ENCODE measurements around the gene ZNF512.
"Not testable (repeated sequence)": the region's sequence is repeated elsewhere in the genome, so short reads cannot be mapped to it uniquely, and the experiment has no call there.

The ZNF512 gene, protein sequence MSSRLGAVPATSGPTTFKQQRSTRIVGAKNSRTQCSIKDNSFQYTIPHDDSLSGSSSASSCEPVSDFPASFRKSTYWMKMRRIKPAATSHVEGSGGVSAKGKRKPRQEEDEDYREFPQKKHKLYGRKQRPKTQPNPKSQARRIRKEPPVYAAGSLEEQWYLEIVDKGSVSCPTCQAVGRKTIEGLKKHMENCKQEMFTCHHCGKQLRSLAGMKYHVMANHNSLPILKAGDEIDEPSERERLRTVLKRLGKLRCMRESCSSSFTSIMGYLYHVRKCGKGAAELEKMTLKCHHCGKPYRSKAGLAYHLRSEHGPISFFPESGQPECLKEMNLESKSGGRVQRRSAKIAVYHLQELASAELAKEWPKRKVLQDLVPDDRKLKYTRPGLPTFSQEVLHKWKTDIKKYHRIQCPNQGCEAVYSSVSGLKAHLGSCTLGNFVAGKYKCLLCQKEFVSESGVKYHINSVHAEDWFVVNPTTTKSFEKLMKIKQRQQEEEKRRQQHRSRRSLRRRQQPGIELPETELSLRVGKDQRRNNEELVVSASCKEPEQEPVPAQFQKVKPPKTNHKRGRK

GRCh38 chr2:27582695-27583389 is at the start of gene ZNF512:
Gene ZNF512, plus strand, starts transcription at chr2:27583042. Its CDS starts 71 bp downstream, at chr2:27583113.
- Histone ChIP-seq H3K36me3 (ENCODE audit: control insufficient read depth, insufficient read depth, low read length) (no peaks in the 10 kb centered on the region), H3K4me3 (ENCODE audit: low read depth, low read length) (peak within 1 kb of the TSS; percentile 90), H3K27me3 (ENCODE audit: control insufficient read depth, insufficient read depth, low read length) (peaks cover 11% of the 10 kb centered on the region), H3K9me3 (ENCODE audit: control insufficient read depth, insufficient read depth, low read length) (no peaks in the 10 kb centered on the region), H3K4me1 (ENCODE audit: control insufficient read depth, insufficient read depth, low read length) (peaks cover 4% of the 10 kb centered on the region), H3K9ac (ENCODE audit: low read depth, low read length) (peak within 1 kb of the TSS; percentile 89)

- H3K27me3 ChIP-seq (ENCODE audit: control insufficient read depth, insufficient read depth, low read length): no peaks in the 10 kb centered on the region
- H3K9me3 ChIP-seq (ENCODE audit: control insufficient read depth, insufficient read depth, low read length): peaks cover 3% of the 10 kb centered on the region
- H3K4me1 ChIP-seq (ENCODE audit: control insufficient read depth, insufficient read depth, low read length): no peaks in the 10 kb centered on the region
- H3K9ac ChIP-seq (ENCODE audit: low read depth, low read length): no peak overlapping the region
- no peak overlapping the region for H3K4me3 ChIP-seq (ENCODE audit: low read depth, low read length)
- no peaks in the 10 kb centered on the region for H3K36me3 ChIP-seq (ENCODE audit: control insufficient read depth, insufficient read depth, low read length)
Measured at GRCh38 chr2:27537287-27537686, 45.6 kb upstream of the ZNF512 start.

DNA sequence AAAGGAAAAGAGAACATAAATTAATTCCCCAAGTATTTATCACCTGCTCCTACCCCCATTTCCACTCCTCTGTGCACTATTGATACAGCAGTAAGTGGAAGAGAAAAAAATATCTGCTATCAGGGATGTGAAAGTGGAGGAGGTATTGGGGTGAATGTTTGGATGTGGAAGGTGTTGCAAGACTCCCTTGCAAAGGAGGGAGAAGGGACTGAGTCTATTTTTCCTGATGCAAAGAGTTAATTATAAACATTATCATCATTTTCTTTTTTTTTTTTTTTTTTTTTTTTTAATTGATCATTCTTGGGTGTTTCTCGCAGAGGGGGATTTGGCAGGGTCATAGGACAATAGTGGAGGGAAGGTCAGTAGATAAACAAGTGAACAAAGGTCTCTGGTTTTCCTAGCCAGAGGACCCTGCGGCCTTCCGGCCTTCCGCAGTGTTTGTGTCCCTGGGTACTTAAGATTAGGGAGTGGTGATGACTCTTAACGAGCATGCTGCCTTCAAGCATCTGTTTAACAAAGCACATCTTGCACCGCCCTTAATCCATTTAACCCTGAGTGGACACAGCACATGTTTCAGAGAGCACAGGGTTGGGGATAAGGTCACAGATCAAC is 43.9 kb upstream of the ZNF512 start:
- not testable (repeated sequence) for H3K9me3 ChIP-seq (ENCODE audit: control insufficient read depth, insufficient read depth, low read length); H3K27me3 ChIP-seq (ENCODE audit: control insufficient read depth, insufficient read depth, low read length); H3K4me3 ChIP-seq (ENCODE audit: low read depth, low read length); H3K4me1 ChIP-seq (ENCODE audit: control insufficient read depth, insufficient read depth, low read length); H3K36me3 ChIP-seq (ENCODE audit: control insufficient read depth, insufficient read depth, low read length); H3K9ac ChIP-seq (ENCODE audit: low read depth, low read length)

- H3K27me3 ChIP-seq (ENCODE audit: control insufficient read depth, insufficient read depth, low read length): not testable (repeated sequence)
Measured at GRCh38 chr2:27539649-27540048, 43.2 kb upstream of the ZNF512 start.

DNA sequence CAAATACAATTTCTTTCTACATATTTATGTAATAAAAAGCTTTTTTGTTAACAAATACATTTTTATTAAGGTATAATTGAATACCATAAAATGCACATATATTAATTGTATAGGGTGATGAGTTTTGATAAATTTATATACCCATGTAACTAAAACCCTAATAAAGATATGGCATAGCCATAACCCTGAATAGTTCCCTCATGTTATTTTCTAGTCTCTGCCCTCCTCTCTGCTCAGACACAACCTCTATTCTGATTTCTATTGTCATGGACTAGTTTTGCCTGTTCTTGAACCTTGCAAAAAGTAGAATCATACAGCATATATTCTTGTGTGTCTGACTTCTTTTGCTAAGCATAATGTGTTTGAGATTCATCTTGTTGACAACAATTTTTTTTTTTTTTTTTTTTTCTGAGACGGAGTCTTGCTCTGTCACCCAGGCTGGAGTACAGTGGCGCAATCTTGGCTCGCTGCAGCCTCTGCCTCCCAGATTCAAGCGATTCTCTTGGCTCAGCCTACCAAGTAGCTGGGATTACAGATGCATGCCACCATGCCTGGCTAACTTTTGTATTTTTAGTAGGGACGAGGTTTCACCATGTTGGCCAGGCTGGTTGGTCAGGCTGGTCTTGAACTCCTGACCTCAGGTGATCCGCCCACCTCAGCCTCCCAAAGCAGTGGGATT is 38.6 kb upstream of the ZNF512 start:
- H3K36me3 ChIP-seq (ENCODE audit: control insufficient read depth, insufficient read depth, low read length): no peaks in the 10 kb centered on the region
- peaks cover 3% of the 10 kb centered on the region for H3K9me3 ChIP-seq (ENCODE audit: control insufficient read depth, insufficient read depth, low read length)
- no peaks in the 10 kb centered on the region for H3K27me3 ChIP-seq (ENCODE audit: control insufficient read depth, insufficient read depth, low read length)
- no peaks in the 10 kb centered on the region for H3K4me1 ChIP-seq (ENCODE audit: control insufficient read depth, insufficient read depth, low read length)
- no peak overlapping the region for H3K4me3 ChIP-seq (ENCODE audit: low read depth, low read length)
- no peak overlapping the region for H3K9ac ChIP-seq (ENCODE audit: low read depth, low read length)

More at GRCh38 chr2:27539649-27540048, 43.2 kb upstream of the ZNF512 start:
- H3K9me3 ChIP-seq (ENCODE audit: control insufficient read depth, insufficient read depth, low read length); H3K4me1 ChIP-seq (ENCODE audit: control insufficient read depth, insufficient read depth, low read length); H3K9ac ChIP-seq (ENCODE audit: low read depth, low read length); H3K4me3 ChIP-seq (ENCODE audit: low read depth, low read length); H3K36me3 ChIP-seq (ENCODE audit: control insufficient read depth, insufficient read depth, low read length): not testable (repeated sequence)

- H3K36me3 ChIP-seq (ENCODE audit: control insufficient read depth, insufficient read depth, low read length): no peaks in the 10 kb centered on the region
- no peak overlapping the region for H3K4me3 ChIP-seq (ENCODE audit: low read depth, low read length)
- H3K27me3 ChIP-seq (ENCODE audit: control insufficient read depth, insufficient read depth, low read length): no peaks in the 10 kb centered on the region
- H3K4me1 ChIP-seq (ENCODE audit: control insufficient read depth, insufficient read depth, low read length): no peaks in the 10 kb centered on the region
- peaks cover 3% of the 10 kb centered on the region for H3K9me3 ChIP-seq (ENCODE audit: control insufficient read depth, insufficient read depth, low read length)
- H3K9ac ChIP-seq (ENCODE audit: low read depth, low read length): no peak overlapping the region
Measured at GRCh38 chr2:27545348-27546141, 37.3 kb upstream of the ZNF512 start.

DNA sequence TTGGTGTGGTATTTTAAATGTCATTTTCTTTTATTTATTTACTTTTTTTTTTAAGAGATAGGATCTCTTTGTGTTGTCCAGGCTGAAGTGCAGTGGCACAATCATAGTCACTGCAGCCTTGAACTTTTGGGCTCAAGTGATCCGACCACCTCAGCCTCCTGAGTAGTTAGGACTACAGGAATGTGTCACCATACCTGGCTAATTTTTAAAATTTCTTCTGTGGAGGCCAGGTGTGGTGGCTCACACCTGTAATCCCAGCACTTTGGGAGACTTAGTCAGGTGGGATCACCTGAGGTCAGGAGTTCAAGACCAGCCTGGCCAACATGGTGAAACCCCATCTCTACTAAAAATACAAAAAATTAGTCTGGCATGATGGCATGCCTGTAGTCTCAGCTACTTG is 33.5 kb upstream of the ZNF512 start:
- no peaks in the 10 kb centered on the region for H3K9me3 ChIP-seq (ENCODE audit: control insufficient read depth, insufficient read depth, low read length)
- H3K9ac ChIP-seq (ENCODE audit: low read depth, low read length): no peak overlapping the region
- H3K4me3 ChIP-seq (ENCODE audit: low read depth, low read length): no peak overlapping the region
- H3K27me3 ChIP-seq (ENCODE audit: control insufficient read depth, insufficient read depth, low read length): no peaks in the 10 kb centered on the region
- no peaks in the 10 kb centered on the region for H3K36me3 ChIP-seq (ENCODE audit: control insufficient read depth, insufficient read depth, low read length)
- H3K4me1 ChIP-seq (ENCODE audit: control insufficient read depth, insufficient read depth, low read length): no peaks in the 10 kb centered on the region

GRCh38 chr2:27551514-27551913 is 31.3 kb upstream of the ZNF512 start:
- H3K9me3 ChIP-seq (ENCODE audit: control insufficient read depth, insufficient read depth, low read length): no peaks in the 10 kb centered on the region
- no peaks in the 10 kb centered on the region for H3K36me3 ChIP-seq (ENCODE audit: control insufficient read depth, insufficient read depth, low read length)
- H3K4me1 ChIP-seq (ENCODE audit: control insufficient read depth, insufficient read depth, low read length): no peaks in the 10 kb centered on the region
- H3K9ac ChIP-seq (ENCODE audit: low read depth, low read length): no peak overlapping the region
- H3K4me3 ChIP-seq (ENCODE audit: low read depth, low read length): no peak overlapping the region
- H3K27me3 ChIP-seq (ENCODE audit: control insufficient read depth, insufficient read depth, low read length): no peaks in the 10 kb centered on the region

DNA sequence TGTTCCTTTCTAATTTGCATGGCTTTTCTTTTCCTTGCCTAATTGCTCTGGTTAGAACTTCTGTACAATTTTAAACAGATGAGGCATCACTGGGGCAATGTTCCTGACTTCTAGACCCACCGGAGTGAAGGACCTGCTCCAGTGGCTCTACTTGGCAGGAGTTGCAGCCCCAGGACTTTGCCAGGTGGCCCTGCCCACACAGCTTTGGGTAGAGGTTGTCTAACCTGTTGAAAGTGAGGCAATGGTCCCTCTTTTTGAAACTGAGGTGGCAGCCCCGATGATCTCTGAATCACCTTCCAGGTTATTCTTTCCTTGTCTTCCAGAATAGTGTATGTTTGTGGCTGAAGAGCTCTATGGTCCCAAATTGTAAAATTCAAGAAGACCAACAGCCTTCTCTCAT is 29.9 kb upstream of the ZNF512 start:
- no peaks in the 10 kb centered on the region for H3K4me1 ChIP-seq (ENCODE audit: control insufficient read depth, insufficient read depth, low read length)
- H3K9me3 ChIP-seq (ENCODE audit: control insufficient read depth, insufficient read depth, low read length): no peaks in the 10 kb centered on the region
- no peak overlapping the region for H3K9ac ChIP-seq (ENCODE audit: low read depth, low read length)
- no peaks in the 10 kb centered on the region for H3K27me3 ChIP-seq (ENCODE audit: control insufficient read depth, insufficient read depth, low read length)
- no peaks in the 10 kb centered on the region for H3K36me3 ChIP-seq (ENCODE audit: control insufficient read depth, insufficient read depth, low read length)
- no peak overlapping the region for H3K4me3 ChIP-seq (ENCODE audit: low read depth, low read length)

DNA sequence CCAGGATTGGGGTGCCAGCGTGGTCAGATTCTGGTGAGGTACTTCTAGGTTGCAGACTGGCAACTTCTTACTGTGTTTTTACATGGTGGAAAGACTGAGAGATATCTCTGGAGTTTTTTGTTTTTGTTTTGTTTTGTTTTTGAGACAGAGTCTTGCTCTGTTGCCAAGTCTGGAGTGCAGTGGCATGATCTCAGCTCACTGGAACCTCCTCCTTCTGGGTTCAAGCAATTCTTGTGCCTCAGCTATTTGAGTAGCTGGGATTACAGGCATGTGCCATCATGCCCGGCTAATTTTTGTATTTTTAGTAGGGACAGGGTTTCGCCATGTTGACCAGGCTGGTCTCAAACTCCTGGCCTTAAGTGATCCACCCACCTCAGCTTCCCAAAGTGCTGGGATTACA is 28.4 kb upstream of the ZNF512 start:
- not testable (repeated sequence) for H3K4me3 ChIP-seq (ENCODE audit: low read depth, low read length); H3K27me3 ChIP-seq (ENCODE audit: control insufficient read depth, insufficient read depth, low read length); H3K9ac ChIP-seq (ENCODE audit: low read depth, low read length); H3K9me3 ChIP-seq (ENCODE audit: control insufficient read depth, insufficient read depth, low read length); H3K36me3 ChIP-seq (ENCODE audit: control insufficient read depth, insufficient read depth, low read length); H3K4me1 ChIP-seq (ENCODE audit: control insufficient read depth, insufficient read depth, low read length)

DNA sequence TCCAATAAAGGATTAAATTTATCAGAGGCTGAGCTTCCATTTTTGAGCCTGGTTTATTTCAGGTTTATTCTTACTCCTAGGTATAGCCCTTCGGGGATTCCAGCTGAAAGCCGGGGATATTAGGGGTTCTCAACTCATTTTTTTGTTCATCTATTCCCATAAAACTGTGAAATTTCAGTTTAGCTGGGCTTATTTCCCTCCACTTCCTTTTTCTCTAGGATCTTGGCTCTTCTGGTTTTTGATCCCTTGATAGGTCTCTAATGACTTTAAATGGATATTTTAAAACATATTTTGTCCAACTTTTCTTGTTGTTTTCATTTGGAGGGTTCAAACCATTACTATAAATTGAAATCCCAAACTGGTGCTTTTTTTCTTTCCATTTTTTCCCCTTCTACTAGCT is 23.6 kb upstream of the ZNF512 start:
- Histone ChIP-seq H3K36me3 (ENCODE audit: control insufficient read depth, insufficient read depth, low read length) (no peaks in the 10 kb centered on the region), H3K9me3 (ENCODE audit: control insufficient read depth, insufficient read depth, low read length) (no peaks in the 10 kb centered on the region), H3K9ac (ENCODE audit: low read depth, low read length) (no peak overlapping the region), H3K4me3 (ENCODE audit: low read depth, low read length) (no peak overlapping the region), H3K27me3 (ENCODE audit: control insufficient read depth, insufficient read depth, low read length) (no peaks in the 10 kb centered on the region), H3K4me1 (ENCODE audit: control insufficient read depth, insufficient read depth, low read length) (no peaks in the 10 kb centered on the region)

Data from iPS-15b (cell line).